ENCODE data around the gene FGF6.

The FGF6 gene

GRCh38 chr12:4392223-4392742, 53.3 kb downstream of the FGF6 start:
- DNase-seq (ENCODE audit: low read depth in 1 of 2, low spot score in 1 of 2) = no peak
- Histone ChIP-seq H3K27me3 (ENCODE audit: insufficient read depth, poor library complexity, severe bottlenecking) (peaks cover 4% of the 10 kb centered on the region), H3K27ac (replicated peaks) (no peak overlapping the region), H3K4me3 (replicated peaks; ENCODE audit: insufficient read depth, low read length) (no peak overlapping the region)
- TF ChIP-seq SPI1 (IDR thresholded peaks at IDR 0.05; ENCODE audit: borderline replicate concordance, low read depth) = no peak
- TF ChIP-seq GABPA (IDR thresholded peaks at IDR 0.05; ENCODE audit: low read depth) = no peak
- TF ChIP-seq POLR2AphosphoS5 (IDR thresholded peaks at IDR 0.05; ENCODE audit: low read depth) = no peak
- TF ChIP-seq REST (IDR thresholded peaks at IDR 0.05; ENCODE audit: insufficient replicate concordance, low read depth) = no peak
- no peak for TF ChIP-seq CTCF (IDR thresholded peaks at IDR 0.05; ENCODE audit: insufficient read depth, low read length)

GRCh38 chr12:4388662-4389061, 57.0 kb downstream of the FGF6 start:
- Histone ChIP-seq H3K27ac (replicated peaks) (no peak overlapping the region), H3K27me3 (ENCODE audit: insufficient read depth, poor library complexity, severe bottlenecking) (peaks cover 4% of the 10 kb centered on the region), H3K4me3 (replicated peaks; ENCODE audit: insufficient read depth, low read length) (no peak overlapping the region)
- no peak for DNase-seq (ENCODE audit: low read depth in 1 of 2, low spot score in 1 of 2)
- TF ChIP-seq SPI1 (IDR thresholded peaks at IDR 0.05; ENCODE audit: borderline replicate concordance, low read depth) (no peak), CTCF (IDR thresholded peaks at IDR 0.05; ENCODE audit: insufficient read depth, low read length) (no peak), GABPA (IDR thresholded peaks at IDR 0.05; ENCODE audit: low read depth) (no peak), REST (IDR thresholded peaks at IDR 0.05; ENCODE audit: insufficient replicate concordance, low read depth) (no peak)

- no peak for DNase-seq (ENCODE audit: low read depth in 1 of 2, low spot score in 1 of 2)
- Histone ChIP-seq H3K4me3 (replicated peaks; ENCODE audit: insufficient read depth, low read length) (no peak overlapping the region), H3K27ac (replicated peaks) (no peak overlapping the region), H3K27me3 (ENCODE audit: insufficient read depth, poor library complexity, severe bottlenecking) (peaks cover 3% of the 10 kb centered on the region)
- no peak for TF ChIP-seq GABPA (IDR thresholded peaks at IDR 0.05; ENCODE audit: low read depth)
- TF ChIP-seq POLR2AphosphoS5 (IDR thresholded peaks at IDR 0.05; ENCODE audit: low read depth) = no peak
- no peak for TF ChIP-seq CTCF (IDR thresholded peaks at IDR 0.05; ENCODE audit: insufficient read depth, low read length)
- no peak for TF ChIP-seq REST (IDR thresholded peaks at IDR 0.05; ENCODE audit: insufficient replicate concordance, low read depth)
- TF ChIP-seq SPI1 (IDR thresholded peaks at IDR 0.05; ENCODE audit: borderline replicate concordance, low read depth) = no peak
These were observed 57.6 kb downstream of the FGF6 start for GRCh38 chr12:4388032-4388431.
